GM18517 (cell line): Measurements from ENCODE around the gene FOSL1.

Source experiments
- ATAC-seq: cut with Tn5 transposase; IDR thresholded peaks from one replicate; pipeline ENCODE4 v1.9.1; 2021; ENCODE audit warnings: mild to moderate bottlenecking, moderate library complexity; ENCODE audit not compliant: unreplicated experiment

FOSL1 gene

DNA sequence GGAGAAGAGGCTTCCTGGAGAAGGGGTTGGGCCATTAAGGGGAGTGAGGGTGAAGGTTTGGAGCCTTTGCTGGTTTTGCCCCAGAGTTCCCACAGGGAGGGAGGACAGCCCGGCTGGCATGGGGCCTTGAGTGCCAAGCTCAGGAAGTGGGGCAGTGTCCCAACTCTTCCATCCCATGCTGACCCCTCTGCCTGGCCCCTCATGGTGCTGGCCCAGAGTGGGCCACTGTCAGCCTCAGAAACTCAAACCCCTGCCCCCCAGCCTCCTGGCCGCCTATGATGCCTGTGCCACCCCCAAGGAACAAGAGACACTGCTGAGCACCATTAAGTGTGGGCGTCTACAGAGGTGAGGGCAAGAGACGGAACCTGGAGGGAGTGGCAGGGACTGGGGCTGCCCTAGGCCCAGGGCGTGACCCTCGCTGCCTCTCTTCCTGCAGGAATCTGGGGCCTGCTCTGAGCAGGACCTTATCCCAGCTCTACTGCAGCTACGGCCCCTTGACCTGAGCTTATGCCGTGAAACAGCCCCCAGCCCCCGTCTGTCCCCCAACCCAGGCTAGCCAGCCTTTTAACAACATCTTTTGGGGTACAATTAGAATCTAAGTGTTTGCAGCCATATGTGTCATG, 34.5 kb downstream of the FOSL1 start:
- ATAC-seq, result no peak

DNA sequence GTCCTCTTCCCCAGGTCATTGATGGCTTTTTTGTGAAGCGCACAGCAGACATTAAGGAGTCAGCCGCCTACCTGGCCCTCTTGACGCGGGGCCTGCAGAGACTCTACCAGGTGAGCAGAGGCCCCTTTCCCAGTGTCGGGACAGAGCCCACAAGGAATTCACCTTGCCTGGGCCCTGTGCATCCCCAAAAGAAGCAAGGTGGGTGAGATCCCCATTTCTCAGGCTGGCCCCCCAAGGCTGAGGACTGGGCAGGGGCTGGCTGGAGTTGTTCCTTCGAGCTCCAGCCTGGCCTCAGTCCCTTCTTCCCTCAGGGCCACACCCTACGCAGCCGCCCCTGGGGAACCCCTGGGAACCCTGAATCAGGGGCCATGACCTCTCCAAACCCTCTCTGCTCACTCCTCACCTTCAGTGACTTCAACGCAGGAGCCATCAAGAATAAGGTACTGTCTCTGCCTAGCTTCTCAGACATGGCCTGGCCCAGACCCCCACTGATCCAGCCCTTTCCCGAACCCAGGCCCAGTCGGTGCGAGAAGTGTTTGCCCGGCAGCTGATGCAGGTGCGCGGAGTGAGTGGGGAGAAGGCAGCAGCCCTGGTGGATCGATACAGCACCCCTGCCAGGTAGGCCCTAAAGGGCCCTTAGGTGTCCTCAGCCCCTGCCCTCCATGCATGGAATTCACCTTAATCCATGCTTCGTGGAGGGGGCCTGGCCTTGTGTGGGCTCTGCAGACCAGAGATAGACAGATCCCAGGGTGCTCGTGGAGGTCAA, 35.3 kb downstream of the FOSL1 start:
- ATAC-seq, result no peak

DNA sequence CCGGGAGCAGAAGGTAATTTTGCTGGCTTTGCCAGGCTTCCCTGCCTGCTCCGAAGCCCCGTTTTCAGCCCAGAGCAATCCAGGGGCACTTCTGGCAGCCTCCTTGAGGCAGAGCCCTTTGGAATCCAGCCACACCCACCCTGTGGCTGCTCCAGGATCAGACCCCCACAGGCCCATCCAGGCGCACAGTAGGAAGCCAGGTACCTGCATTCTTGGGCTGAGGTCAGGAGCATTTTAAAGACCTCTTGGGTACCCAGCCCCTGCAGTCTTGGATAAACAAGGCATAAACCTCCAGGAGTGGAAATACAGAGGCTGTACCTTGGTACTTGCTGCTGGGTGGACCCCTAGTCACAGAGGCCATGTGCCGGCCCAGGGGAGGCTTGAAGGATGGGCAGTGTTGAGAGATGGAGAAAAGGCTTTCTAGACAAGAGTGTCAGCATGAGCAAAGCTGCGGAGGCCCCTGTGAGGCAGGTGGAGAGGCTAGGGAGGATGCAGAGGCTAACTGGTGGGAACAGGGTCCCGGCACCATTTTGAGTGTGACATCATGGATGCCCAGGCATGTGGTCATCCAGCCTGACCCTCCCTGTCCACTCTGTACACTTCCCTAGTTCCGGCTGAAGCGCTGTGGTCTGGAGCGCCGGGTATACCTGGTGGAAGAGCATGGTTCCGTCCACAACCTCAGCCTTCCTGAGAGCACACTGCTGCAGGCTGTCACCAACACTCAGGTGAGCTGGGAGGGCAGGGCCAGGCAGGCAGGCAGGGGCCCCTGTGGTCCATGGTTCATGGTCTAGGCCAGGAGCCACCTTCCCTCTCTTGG, 36.1 kb downstream of the FOSL1 start:
- ATAC-seq, result no peak

DNA sequence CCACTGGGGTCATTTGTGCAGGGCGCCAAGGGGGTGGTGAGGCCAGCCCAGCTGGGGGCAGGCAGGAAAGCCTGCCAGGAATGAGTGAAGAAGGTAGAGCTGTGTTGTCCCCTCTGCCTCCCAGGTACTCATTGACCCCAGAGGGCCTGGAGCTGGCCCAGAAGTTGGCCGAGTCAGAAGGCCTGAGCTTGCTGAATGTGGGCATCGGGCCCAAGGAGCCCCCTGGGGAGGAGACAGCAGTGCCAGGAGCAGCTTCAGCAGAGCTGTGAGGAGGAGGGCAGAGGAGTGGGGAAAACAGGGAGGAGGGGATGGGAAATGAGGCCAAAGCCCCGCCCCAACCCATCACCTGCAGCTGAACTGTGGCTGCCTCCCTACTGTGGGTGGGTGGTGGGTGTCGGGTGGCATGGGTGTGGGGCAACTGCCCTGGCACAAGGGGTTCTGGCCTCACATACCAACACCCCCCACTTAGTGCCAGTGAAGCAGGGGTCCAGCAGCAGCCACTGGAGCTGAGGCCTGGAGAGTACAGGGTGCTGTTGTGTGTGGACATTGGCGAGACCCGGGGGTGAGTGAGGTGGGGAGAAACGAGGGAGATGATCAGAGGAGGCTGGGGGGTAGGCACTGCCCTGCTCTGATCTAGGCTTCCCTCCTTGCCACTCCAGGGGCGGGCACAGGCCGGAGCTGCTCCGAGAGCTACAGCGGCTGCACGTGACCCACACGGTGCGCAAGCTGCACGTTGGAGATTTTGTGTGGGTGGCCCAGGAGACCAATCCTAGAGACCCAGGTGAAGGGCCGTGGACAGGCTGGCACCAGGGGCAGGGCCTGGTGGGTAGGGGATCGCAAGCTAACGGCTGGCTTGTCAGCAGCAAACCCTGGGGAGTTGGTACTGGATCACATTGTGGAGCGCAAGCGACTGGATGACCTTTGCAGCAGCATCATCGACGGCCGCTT, 37.0 kb downstream of the FOSL1 start:
- ATAC-seq, result no peak

DNA sequence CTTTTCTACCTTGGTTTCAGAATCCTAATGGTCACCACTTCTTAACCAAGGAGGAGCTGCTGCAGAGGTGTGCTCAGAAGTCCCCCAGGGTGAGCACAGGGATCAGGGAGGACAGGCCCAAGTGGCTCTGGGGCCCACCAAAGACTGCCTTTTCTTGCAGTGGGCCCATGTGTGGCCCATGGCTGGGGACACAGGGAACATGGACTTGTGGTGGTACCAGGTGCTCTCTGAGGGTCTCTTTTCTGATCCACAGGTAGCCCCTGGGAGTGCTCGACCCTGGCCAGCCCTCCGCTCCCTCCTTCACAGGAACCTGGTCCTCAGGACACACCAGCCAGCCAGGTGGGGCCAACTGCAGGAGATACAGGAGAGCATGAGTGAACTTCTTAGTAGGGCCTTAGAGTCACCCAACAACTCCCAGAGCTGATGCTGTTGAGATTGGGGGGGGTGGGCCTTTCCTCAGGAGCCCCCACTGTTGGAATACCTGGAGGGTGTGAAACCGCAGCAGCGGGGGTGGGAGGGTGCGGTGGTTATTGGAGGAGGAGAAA, 37.9 kb downstream of the FOSL1 start:
- no peak for ATAC-seq

DNA sequence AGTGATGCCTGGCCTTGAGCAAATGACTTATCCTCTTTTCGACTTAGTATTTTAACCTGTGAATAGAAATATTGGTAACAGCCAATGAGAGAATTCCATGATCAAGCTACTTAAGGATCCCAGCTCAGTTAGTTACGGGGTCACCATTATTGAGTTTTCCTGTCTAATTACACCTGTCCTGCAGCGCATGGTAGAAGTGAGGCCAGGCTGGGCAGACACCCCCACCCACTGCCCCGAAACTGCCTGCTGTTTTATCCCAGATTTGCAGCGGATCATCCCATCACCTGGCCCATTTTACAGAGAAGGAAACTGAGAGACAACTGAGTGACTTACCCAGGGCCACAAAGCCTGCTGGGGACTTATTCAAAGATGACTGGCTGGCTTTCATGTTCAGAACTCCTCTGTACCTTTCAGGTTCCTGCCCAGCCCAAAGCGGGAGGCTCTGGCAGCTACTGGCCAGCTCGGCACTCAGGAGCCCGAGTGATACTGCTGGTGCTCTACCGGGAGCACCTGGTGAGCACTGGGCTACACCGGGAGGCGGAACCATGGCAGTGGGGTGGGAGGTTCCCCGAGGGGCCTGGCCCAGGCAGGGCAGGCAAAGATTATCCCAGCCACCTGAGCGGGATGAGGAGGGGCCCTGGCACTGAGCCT, 38.5 kb downstream of the FOSL1 start:
- no peak for ATAC-seq

DNA sequence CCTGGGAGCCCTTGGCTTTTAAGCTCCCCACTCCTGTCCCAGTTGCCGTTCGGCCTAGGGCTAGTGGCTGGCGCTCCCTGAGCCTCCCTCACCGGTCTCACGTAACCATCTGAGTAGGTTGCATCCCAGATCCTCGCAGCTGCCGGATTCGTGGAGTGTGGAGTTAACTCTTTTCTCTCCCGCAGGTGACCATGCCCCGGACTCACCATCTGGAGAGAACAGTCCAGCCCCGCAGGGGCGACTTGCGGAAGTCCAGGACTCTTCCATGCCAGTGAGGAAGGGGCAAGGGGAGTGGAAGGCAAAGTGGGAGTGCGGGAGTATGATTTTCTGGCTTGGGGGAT, 39.1 kb downstream of the FOSL1 start:
- ATAC-seq, result no peak

DNA sequence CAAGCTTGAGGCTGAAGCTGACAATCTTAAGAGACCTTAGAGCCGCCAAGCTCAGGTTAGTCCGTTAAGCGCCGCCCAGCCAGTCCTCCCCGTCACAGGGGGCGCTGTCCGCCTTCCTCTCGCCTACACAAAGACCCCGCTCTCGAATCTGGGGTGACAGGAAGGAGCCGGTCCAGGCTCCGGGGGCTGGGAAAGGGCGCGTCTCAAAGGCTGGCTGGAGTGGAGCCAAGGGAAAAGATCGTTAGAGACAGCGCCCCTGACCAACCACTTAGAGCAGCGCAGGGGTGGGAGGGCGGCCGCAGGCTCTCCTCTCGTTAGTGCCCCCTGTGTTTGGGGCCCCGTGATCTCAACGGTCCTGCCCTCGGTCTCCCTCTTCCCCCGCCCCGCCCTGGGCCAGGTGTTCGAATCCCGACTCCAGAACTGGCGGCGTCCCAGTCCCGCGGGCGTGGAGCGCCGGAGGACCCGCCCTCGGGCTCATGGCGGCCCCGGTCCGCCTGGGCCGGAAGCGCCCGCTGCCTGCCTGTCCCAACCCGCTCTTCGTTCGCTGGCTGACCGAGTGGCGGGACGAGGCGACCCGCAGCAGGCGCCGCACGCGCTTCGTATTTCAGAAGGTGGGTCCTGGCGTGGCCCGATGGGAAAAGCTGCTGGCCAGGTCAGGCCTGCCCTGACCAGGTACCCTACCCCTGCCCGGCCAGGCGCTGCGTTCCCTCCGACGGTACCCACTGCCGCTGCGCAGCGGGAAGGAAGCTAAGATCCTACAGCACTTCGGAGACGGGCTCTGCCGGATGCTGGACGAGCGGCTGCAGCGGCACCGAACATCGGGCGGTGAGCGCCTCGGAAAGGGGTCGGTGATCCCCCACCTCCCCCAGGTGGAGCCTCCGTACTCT, 39.7 kb downstream of the FOSL1 start, which contains the start of gene MUS81:
MUS81 (plus strand) TSS at position 156 of the 887 bp plus-strand sequence; CDS start at position 477, 321 bp downstream.
- peak; percentile 36 for ATAC-seq

DNA sequence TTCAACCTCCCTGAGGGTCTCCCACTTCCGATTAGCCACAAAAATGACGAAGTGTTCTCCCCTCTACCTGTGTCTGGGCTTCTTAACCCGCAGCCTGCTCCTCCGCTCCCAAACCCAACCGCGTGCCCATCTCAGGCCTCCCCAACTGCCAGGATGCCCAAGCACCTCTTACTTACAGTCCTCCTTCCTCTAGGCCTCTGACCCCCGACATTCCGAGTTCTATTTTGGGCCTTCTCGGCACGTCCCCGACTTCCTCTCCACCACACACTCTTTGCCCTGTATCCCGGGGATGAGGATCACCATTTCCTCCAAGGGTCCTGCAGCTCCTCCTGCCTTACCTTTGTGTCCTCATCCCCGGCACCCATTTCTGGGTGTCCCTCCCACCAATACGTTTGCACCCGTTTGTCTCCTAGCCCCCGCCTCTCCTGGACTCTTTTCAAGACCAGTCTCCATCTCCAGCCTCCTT, 40.3 kb downstream of the FOSL1 start:
- ATAC-seq, result peak; percentile 0

DNA sequence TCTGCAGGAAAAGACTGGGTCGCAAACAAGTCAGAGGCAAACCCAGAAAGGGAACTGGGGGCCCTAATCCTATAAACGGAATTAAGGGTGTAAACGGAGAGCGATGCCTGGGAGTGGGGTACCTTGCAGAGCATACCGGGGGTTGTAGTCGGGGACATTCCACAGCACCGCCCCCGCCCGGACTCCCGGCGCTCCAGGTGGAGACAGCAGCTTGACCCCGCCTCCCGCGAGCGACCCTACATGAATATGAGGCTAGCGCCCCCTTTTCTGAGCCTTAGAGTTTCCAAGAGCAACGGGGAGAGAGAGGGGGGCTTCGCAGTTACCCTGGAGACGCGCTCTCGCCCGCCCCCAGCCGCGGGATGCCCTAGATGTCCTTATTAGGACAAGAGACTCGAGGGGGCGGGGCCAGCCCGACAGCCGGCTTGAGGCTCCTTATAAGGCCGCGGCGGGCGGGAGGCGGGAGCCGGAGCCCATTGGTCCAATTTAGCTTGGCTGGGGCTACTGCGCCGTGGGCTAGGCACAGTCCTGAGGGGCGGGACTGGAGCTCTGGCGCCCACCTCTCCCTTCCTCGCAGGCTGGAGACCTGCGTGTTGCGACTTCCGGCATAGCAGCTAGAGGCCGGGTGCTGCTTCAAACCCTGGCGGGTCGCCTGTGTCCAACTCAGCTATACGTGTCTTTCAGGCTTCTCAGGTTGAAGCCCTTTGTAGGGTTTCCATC, 40.9 kb downstream of the FOSL1 start:
- peak; percentile 50 for ATAC-seq

DNA sequence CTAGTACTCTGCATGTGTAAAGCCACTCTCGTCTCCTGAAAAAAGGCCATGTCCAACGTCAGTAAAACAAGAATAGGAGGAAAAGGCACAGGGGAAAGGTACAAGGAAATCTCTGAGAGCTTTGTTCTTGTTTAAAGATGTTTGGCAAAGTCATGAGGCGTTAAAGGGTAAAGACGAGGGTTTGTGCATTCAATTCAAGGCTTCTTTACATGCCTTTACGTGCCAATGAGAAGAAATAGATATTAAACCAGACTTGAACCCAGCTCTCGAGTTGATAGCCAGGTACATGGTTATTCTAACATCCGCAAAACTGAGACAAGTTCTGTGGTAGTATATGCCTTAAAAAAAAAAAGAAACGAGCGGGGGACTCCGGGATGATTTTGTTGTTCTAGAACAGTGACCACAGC, 41.5 kb downstream of the FOSL1 start:
- no peak for ATAC-seq

DNA sequence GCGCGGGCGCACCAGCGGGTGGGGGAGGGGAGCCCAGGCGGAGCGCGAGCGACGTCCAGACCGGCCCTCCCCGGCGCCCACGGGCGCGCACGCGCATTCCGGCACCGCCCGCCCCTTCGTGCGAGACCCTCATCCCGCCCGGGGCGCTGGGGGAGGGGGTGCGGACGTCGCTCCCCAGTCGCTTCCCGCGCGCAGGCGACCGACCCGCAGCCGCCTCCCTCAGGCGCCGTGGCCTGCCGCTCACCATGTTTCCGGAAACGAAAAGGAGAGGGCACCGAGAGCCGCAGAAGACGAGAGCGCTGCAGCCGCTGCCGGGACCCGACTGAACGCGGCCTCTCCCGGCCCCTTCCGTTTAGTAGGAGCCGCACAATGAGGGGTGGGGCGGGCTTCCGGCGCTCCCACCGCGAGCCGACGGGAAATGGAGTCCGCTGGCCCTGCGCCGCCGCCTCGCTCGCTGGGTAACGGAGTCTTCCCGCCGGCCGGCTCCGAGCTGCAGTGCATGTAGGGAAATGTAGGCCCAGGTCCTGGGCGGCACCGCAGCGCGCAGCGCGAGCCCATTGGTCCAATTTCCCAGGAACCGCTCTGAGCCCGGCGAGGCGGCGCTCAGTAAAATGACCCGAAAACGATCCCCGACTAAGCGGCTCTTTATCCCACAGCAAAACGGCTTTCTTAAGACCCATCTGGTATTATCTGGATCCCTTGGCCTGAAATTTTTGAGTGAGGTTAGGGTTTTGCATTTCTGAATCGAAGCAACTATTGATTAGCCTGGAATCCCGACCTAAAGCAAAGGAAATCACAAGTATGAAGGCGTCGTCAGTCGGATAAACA, 42.1 kb downstream of the FOSL1 start, which contains the start of gene CFL1:
CFL1 (minus strand) TSS at position 328 of the 828 bp plus-strand sequence; CDS start at position 247, 81 bp downstream.
- peak; percentile 45 for ATAC-seq

DNA sequence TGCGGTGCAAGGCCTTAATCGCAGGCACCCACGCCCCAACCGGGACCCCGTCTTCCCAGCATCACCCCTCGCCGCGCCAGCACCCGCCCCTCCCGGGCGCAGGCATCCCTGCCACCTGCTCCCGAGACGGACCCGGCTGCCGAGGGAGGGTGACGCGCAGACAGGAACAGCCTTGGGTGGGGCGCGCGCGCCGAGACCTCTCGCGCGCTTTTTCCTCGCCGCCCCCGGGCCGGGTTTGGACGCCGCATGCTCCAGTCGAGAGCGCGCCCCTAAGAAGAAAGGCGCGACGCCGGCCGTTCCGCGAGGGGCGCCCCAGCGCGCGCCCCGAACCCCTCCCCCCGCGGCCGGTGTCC, 42.7 kb downstream of the FOSL1 start:
- ATAC-seq, result no peak

DNA sequence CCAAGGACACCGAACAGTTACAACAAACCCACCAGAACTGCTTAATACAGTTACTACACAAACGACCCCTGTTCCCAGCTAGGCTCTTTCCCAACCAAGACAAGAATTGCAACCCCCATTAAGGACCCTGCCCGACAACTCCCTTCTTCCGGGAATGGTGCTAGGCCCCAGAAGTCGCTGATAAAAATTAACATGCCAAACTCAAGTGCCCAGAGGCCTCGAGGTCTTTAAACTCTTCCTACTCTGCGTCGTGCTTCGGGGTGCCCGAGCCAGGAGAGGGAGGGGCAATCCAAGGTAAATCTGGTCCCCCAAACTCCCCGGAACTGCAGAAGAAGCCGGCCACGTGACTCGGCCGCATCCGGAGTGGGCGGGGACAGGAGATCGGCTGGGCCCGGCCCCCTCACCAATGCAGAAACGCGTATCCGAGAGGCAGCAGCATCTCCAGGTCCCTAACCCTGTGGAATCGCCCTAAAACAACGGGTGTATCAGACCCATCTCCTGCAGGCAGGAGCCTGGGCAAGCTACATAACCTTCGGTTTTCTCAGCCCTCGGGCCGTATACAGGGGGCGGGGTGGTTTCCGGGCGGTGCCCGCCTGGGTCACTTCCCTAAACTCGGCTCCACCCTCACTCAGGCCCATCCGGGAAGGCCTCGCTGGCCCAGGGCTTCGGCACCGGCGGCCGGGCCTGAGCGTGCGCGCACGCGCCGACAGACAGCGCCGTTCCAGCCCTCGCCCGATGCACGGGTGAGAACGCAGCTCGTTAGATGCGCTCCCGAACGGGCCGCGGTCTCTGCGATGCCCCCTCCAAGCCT, 43.3 kb downstream of the FOSL1 start:
- no peak for ATAC-seq

DNA sequence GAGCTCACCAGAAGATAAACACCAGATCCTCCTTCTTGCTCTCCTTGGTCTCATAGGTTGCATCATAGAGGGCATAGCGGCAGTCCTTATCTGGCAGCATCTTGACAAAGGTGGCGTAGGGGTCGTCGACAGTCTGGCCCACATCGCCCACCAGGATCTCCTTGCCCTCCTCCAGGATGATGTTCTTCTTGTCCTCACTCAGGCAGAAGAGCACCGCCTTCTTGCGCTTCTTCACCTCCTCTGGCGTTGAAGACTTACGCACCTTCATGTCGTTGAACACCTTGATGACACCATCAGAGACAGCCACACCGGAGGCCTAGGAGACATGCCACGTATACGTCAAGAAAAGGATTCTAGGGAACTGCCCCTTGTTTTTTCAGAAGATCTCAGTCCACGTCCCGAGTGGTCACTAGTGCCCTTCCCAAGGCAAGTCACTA, 44.2 kb downstream of the FOSL1 start:
- no peak for ATAC-seq
